Stimulated activated CD8-positive, alpha-beta memory T cell treated with anti-CD3 and anti-CD28 coated beads, Interleukin-2, amount 100 ng/mL, for 48 hours (primary cell): Measurements from ENCODE around the gene CDH4.
A peak's percentile ranks its signal among the peaks of the same experiment; 100 is the strongest.

Source experiments
- DNase-seq, 2 donors: peaks; one replicate each; pipeline ENCODE4 v3.0.0-alpha.2; 2020; ENCODE audit warnings: low read depth in 2 of 2

CDH4 gene

GRCh38 chr20:61493798-61494305, 241.8 kb downstream of the CDH4 start:
- DNase-seq: no peak

GRCh38 chr20:61494763-61495575, 242.9 kb downstream of the CDH4 start:
- no peak for DNase-seq

- DNase-seq: no peak
Observed at GRCh38 chr20:61497029-61497627, 245.1 kb downstream of the CDH4 start.

- no peak for DNase-seq
Observed at GRCh38 chr20:61499859-61500554, 247.9 kb downstream of the CDH4 start.

GRCh38 chr20:61500791-61501321, 248.8 kb downstream of the CDH4 start:
- DNase-seq: no peak

- DNase-seq: no peak
Observed at GRCh38 chr20:61502433-61502832, 250.4 kb downstream of the CDH4 start.

- no peak for DNase-seq
Observed at GRCh38 chr20:61503106-61503505, 251.0 kb downstream of the CDH4 start.

GRCh38 chr20:61505508-61505907, 253.4 kb downstream of the CDH4 start:
- DNase-seq: no peak

- DNase-seq: no peak
Observed at GRCh38 chr20:61507778-61508177, 255.7 kb downstream of the CDH4 start.

GRCh38 chr20:61508301-61509096, 256.4 kb downstream of the CDH4 start:
- no peak for DNase-seq

- peak in 1 of 2 donors; percentile 1 for DNase-seq
Observed at GRCh38 chr20:61510778-61511330, 258.8 kb downstream of the CDH4 start.

GRCh38 chr20:61512475-61512874, 260.4 kb downstream of the CDH4 start:
- no peak for DNase-seq

GRCh38 chr20:61513124-61514017, 261.3 kb downstream of the CDH4 start:
- DNase-seq: no peak

GRCh38 chr20:61514018-61514365, 261.9 kb downstream of the CDH4 start:
- DNase-seq: no peak

- DNase-seq: no peak
Observed at GRCh38 chr20:61514396-61514795, 262.3 kb downstream of the CDH4 start.

- DNase-seq: no peak
Observed at GRCh38 chr20:61514805-61515505, 262.9 kb downstream of the CDH4 start.

GRCh38 chr20:61515922-61516321, 263.9 kb downstream of the CDH4 start:
- no peak for DNase-seq

- no peak for DNase-seq
Observed at GRCh38 chr20:61516346-61517208, 264.5 kb downstream of the CDH4 start.

GRCh38 chr20:61517419-61517818, 265.4 kb downstream of the CDH4 start:
- no peak for DNase-seq
